Measurements from ENCODE around the gene SSU72. TPM values are rescaled to one million over a fixed set of nuclear protein-coding genes. Genes with fewer than 3 reads are reported as not detected.
A peak's percentile ranks its signal among the peaks of the same experiment; 100 is the strongest.
"Not testable (repeated sequence)": the region's sequence is repeated elsewhere in the genome, so short reads cannot be mapped to it uniquely, and the experiment has no call there.

The SSU72 gene
- total RNA-seq, 1 experiment from 2014 or later = 193 TPM

GRCh38 chr1:1508775-1509464, 65.7 kb downstream of the SSU72 start:
- H3K4me1 ChIP-seq (ENCODE audit: insufficient read depth, low read length, poor library complexity, severe bottlenecking); CTCF ChIA-PET; H3K9me3 ChIP-seq (ENCODE audit: low read depth, low read length, poor library complexity, severe bottlenecking); BruUV-seq (replicated peaks); intact Hi-C loops (cut with micrococcal nuclease; ENCODE audit: unreplicated experiment); H3K27me3 ChIP-seq (replicated peaks; ENCODE audit: insufficient read depth, low read depth, low read length, poor library complexity); H3K36me3 ChIP-seq (ENCODE audit: insufficient read depth, low read length, poor library complexity, severe bottlenecking); POLR2A ChIA-PET (ENCODE audit: low non-redundant PET); H3K27ac ChIP-seq (ENCODE audit: low read depth, low read length, poor library complexity, severe bottlenecking); H3K4me3 ChIP-seq (ENCODE audit: low read depth, low read length, poor library complexity, severe bottlenecking); DNase-seq (ENCODE audit: low spot score): not testable (repeated sequence)

- BruUV-seq (replicated peaks) = no TSS peak
- Histone ChIP-seq H3K9me3 (ENCODE audit: low read depth, low read length, poor library complexity, severe bottlenecking) (no peaks in the 10 kb centered on the region), H3K27me3 (replicated peaks; ENCODE audit: insufficient read depth, low read depth, low read length, poor library complexity) (no peaks in the 10 kb centered on the region), H3K4me3 (ENCODE audit: low read depth, low read length, poor library complexity, severe bottlenecking) (no peak overlapping the region), H3K27ac (ENCODE audit: low read depth, low read length, poor library complexity, severe bottlenecking) (no peak overlapping the region), H3K36me3 (ENCODE audit: insufficient read depth, low read length, poor library complexity, severe bottlenecking) (no peaks in the 10 kb centered on the region), H3K4me1 (ENCODE audit: insufficient read depth, low read length, poor library complexity, severe bottlenecking) (no peaks in the 10 kb centered on the region)
- CTCF ChIA-PET = no interaction called here
- intact Hi-C loops (cut with micrococcal nuclease; ENCODE audit: unreplicated experiment) = no loop called here
- POLR2A ChIA-PET (ENCODE audit: low non-redundant PET) = no interaction called here
- no peak for DNase-seq (ENCODE audit: low spot score)
- TF ChIP-seq CTCF (conservative IDR thresholded peaks at IDR 0.05; ENCODE audit: low read depth, low read length) = no peak
- no peak for TF ChIP-seq EZH2 (IDR thresholded peaks at IDR 0.05; ENCODE audit: borderline replicate concordance, low read depth, low read length, poor library complexity, severe bottlenecking)
These were observed 67.4 kb downstream of the SSU72 start for GRCh38 chr1:1507305-1507704.

GRCh38 chr1:1505801-1506200, 68.9 kb downstream of the SSU72 start:
- BruUV-seq (replicated peaks); H3K27ac ChIP-seq (ENCODE audit: low read depth, low read length, poor library complexity, severe bottlenecking); DNase-seq (ENCODE audit: low spot score); H3K4me1 ChIP-seq (ENCODE audit: insufficient read depth, low read length, poor library complexity, severe bottlenecking); H3K27me3 ChIP-seq (replicated peaks; ENCODE audit: insufficient read depth, low read depth, low read length, poor library complexity); POLR2A ChIA-PET (ENCODE audit: low non-redundant PET); H3K9me3 ChIP-seq (ENCODE audit: low read depth, low read length, poor library complexity, severe bottlenecking); H3K4me3 ChIP-seq (ENCODE audit: low read depth, low read length, poor library complexity, severe bottlenecking); CTCF ChIA-PET; intact Hi-C loops (cut with micrococcal nuclease; ENCODE audit: unreplicated experiment); H3K36me3 ChIP-seq (ENCODE audit: insufficient read depth, low read length, poor library complexity, severe bottlenecking): not testable (repeated sequence)

GRCh38 chr1:1505366-1505798, 69.3 kb downstream of the SSU72 start:
- H3K4me1 ChIP-seq (ENCODE audit: insufficient read depth, low read length, poor library complexity, severe bottlenecking); H3K36me3 ChIP-seq (ENCODE audit: insufficient read depth, low read length, poor library complexity, severe bottlenecking); H3K4me3 ChIP-seq (ENCODE audit: low read depth, low read length, poor library complexity, severe bottlenecking); DNase-seq (ENCODE audit: low spot score); POLR2A ChIA-PET (ENCODE audit: low non-redundant PET); H3K27me3 ChIP-seq (replicated peaks; ENCODE audit: insufficient read depth, low read depth, low read length, poor library complexity); BruUV-seq (replicated peaks); H3K9me3 ChIP-seq (ENCODE audit: low read depth, low read length, poor library complexity, severe bottlenecking); intact Hi-C loops (cut with micrococcal nuclease; ENCODE audit: unreplicated experiment); CTCF ChIA-PET; H3K27ac ChIP-seq (ENCODE audit: low read depth, low read length, poor library complexity, severe bottlenecking): not testable (repeated sequence)
- 0 out of 2 replicates have a peak, but pooled peaks have one; percentile 4 for TF ChIP-seq CTCF (conservative IDR thresholded peaks at IDR 0.05; ENCODE audit: low read depth, low read length)
